Liver (tissue), 9 donors: ENCODE measurements around the gene FOXD2. TPM values are rescaled to one million over a fixed set of nuclear protein-coding genes. Genes with fewer than 3 reads are reported as not detected.

Experiments
- DNase-seq: peaks from one replicate; pipeline ENCODE4 v3.0.0-alpha.2; 2017; ENCODE audit warnings: low spot score
- H3K27ac ChIP-seq, 2 donors: one replicate each; pipeline ENCODE4 v1.7.0; 2013; ENCODE audit warnings: inconsistent platforms in 2 of 2, low read length in 2 of 2, control low read depth in 1 of 2, low read depth in 1 of 2, mild to moderate bottlenecking in 1 of 2
- H3K27me3 ChIP-seq, 4 donors: one replicate each; pipeline versions ENCODE4 v1.6.1 to v1.7.0; 2013; ENCODE audit warnings: low read length in 3 of 4, inconsistent platforms in 1 of 4, mild to moderate bottlenecking in 1 of 4, moderate library complexity in 1 of 4; ENCODE audit not compliant: control insufficient read depth in 4 of 4, insufficient read depth in 4 of 4
- H3K36me3 ChIP-seq, 4 donors: one replicate each; pipeline versions ENCODE4 v1.6.1 to v1.7.0; 2013; ENCODE audit warnings: low read length in 3 of 4, mild to moderate bottlenecking in 3 of 4, low read depth in 1 of 4, moderate library complexity in 1 of 4; ENCODE audit not compliant: control insufficient read depth in 4 of 4, insufficient read depth in 3 of 4
- H3K4me1 ChIP-seq, 4 donors: one replicate each; pipeline versions ENCODE4 v1.6.1 to v1.7.0; 2013; ENCODE audit warnings: low read length in 3 of 4, mild to moderate bottlenecking in 3 of 4, moderate library complexity in 1 of 4; ENCODE audit not compliant: control insufficient read depth in 4 of 4, insufficient read depth in 4 of 4
- H3K4me3 ChIP-seq, 3 donors: one replicate each; pipeline versions ENCODE4 v1.6.1 to v1.7.0; 2013; ENCODE audit warnings: low read length in 3 of 3, control low read depth in 1 of 3, low read depth in 1 of 3, mild to moderate bottlenecking in 1 of 3
- H3K9ac ChIP-seq, 2 donors: one replicate each; pipeline ENCODE4 v1.7.0; 2013; ENCODE audit warnings: low read length in 2 of 2, mild to moderate bottlenecking in 2 of 2, moderate library complexity in 2 of 2, control low read depth in 1 of 2, low read depth in 1 of 2
- H3K9me3 ChIP-seq, 4 donors: one replicate each; pipeline versions ENCODE4 v1.6.1 to v1.7.0; 2013; ENCODE audit warnings: low read length in 3 of 4; ENCODE audit not compliant: control insufficient read depth in 4 of 4
- ATF3 ChIP-seq: IDR thresholded peaks from 2 replicates; pipeline ENCODE4 v1.6.1; 2016; ENCODE audit warnings: antibody characterized with exemption
- CTCF ChIP-seq: fragments of 150-350 bp; IDR thresholded peaks from 2 replicates; pipeline ENCODE4 v1.5.1; 2017; ENCODE audit warnings: improper control_type of control experiment, low read depth, low read length; ENCODE audit not compliant: missing input control
- EGR1 ChIP-seq, 2 donors: IDR thresholded peaks; 2 replicates each; pipeline ENCODE4 v1.6.1; 2016 to 2018; ENCODE audit warnings: antibody characterized with exemption in 2 of 2, low read depth in 2 of 2
- FOXA1 ChIP-seq: IDR thresholded peaks from 2 replicates; pipeline ENCODE4 v1.6.1; 2016; ENCODE audit warnings: antibody characterized with exemption
- FOXA2 ChIP-seq: IDR thresholded peaks from 2 replicates; pipeline ENCODE4 v1.6.1; 2016; ENCODE audit warnings: antibody characterized with exemption
- GABPA ChIP-seq, 2 donors: IDR thresholded peaks in 1 of 2; conservative IDR thresholded peaks in 1 of 2; 2 replicates each; pipeline ENCODE4 v1.6.1; 2016; ENCODE audit warnings: antibody characterized with exemption in 2 of 2, mild to moderate bottlenecking in 1 of 2, moderate library complexity in 1 of 2
- HNF4A ChIP-seq, 2 donors: conservative IDR thresholded peaks; 2 replicates each; pipeline ENCODE4 v1.6.1; 2016; ENCODE audit warnings: antibody characterized with exemption in 2 of 2, mild to moderate bottlenecking in 2 of 2
- HNF4G ChIP-seq: IDR thresholded peaks from 2 replicates; pipeline ENCODE4 v1.6.1; 2016; ENCODE audit warnings: antibody characterized with exemption
- JUND ChIP-seq, 2 donors: IDR thresholded peaks; 2 replicates each; pipeline ENCODE4 v1.6.1; 2016; ENCODE audit warnings: antibody characterized with exemption in 2 of 2
- MAX ChIP-seq: IDR thresholded peaks from 2 replicates; pipeline ENCODE4 v1.6.1; 2016; ENCODE audit warnings: antibody characterized with exemption
- NR2F2 ChIP-seq: IDR thresholded peaks from 2 replicates; pipeline ENCODE4 v1.6.1; 2016; ENCODE audit warnings: antibody characterized with exemption
- RAD21 ChIP-seq, 2 donors: IDR thresholded peaks; 2 replicates each; pipeline ENCODE4 v1.6.1; 2016; ENCODE audit warnings: antibody characterized with exemption in 2 of 2, mild to moderate bottlenecking in 2 of 2
- REST ChIP-seq: IDR thresholded peaks from 2 replicates; pipeline ENCODE4 v1.6.1; 2016; ENCODE audit warnings: antibody characterized with exemption, mild to moderate bottlenecking
- RXRA ChIP-seq, 2 donors: IDR thresholded peaks; 2 replicates each; pipeline ENCODE4 v1.6.1; 2017 to 2018; ENCODE audit warnings: antibody characterized with exemption in 2 of 2, mild to moderate bottlenecking in 1 of 2
- SP1 ChIP-seq: IDR thresholded peaks from 2 replicates; pipeline ENCODE4 v1.6.1; 2018; ENCODE audit warnings: antibody characterized with exemption, mild to moderate bottlenecking
- TAF1 ChIP-seq: conservative IDR thresholded peaks from 2 replicates; pipeline ENCODE4 v1.6.1; 2016; ENCODE audit warnings: antibody characterized with exemption, mild to moderate bottlenecking
- YY1 ChIP-seq: IDR thresholded peaks from 2 replicates; pipeline ENCODE4 v1.6.1; 2016; ENCODE audit warnings: antibody characterized with exemption, mild to moderate bottlenecking
- ZBTB33 ChIP-seq: IDR thresholded peaks from 2 replicates; pipeline ENCODE4 v1.6.1; 2016; ENCODE audit warnings: antibody characterized with exemption
- WGBS: extraction: QIAGEN DNeasy Blood & Tissue Kit; methylation state at CpG from one replicate; pipeline ENCODE4 v1.1.7; 2013; 5-methylcytosine and 5-hydroxymethylcytosine counted together
- polyA plus RNA-seq, 2 donors: library from polyadenylated mRNA; stranded (reverse) in 1 of 2; unstranded in 1 of 2; fragments of 200-250 nt in 1 of 2; fragments of >200 nt in 1 of 2; fragmentation: Nextera tagmentation in 1 of 2; extraction: Ambion mirVana in 1 of 2; gene quantifications; one replicate each; pipeline versions ENCODE4 v1.2.1 to v1.2.3, GENCODE V29; 2013 to 2015
- total RNA-seq, 2 donors: library from RNA; depleted of rRNA; stranded (reverse); fragments of >200 nt; gene quantifications; one replicate each; pipeline ENCODE4 v1.2.3, GENCODE V29; 2014
- donor health status: healthy.
- donor health status: healthy.
- donor health status: healthy.
- donor health status: healthy.
- donor health status: healthy.

FOXD2 gene
- total and polyA plus RNA-seq, 4 donors = 0.05 to 0.17 (median 0.08) TPM; not detected in 1

GRCh38 chr1:47418681-47419325, 19.0 kb upstream of the FOXD2 start (continued):
- no peak for TF ChIP-seq ATF3
- TF ChIP-seq CTCF = no peak
- TF ChIP-seq NR2F2 = no peak
- TF ChIP-seq EGR1 (IDR thresholded peaks at IDR 0.05; ENCODE audit: low read depth in 2 of 2) = no peak

GRCh38 chr1:47420547-47420946, 17.3 kb upstream of the FOXD2 start:
- no peaks in the 10 kb centered on the region for H3K36me3 ChIP-seq
- no peak for TF ChIP-seq YY1
- TF ChIP-seq ATF3 = no peak
- no peak for TF ChIP-seq GABPA (IDR thresholded peaks at IDR 0.05 in 1 of 2, conservative IDR thresholded peaks at IDR 0.05 in 1 of 2)
- no peak for TF ChIP-seq FOXA1
- H3K4me3 ChIP-seq = no peak overlapping the region
- no peak overlapping the region for H3K27ac ChIP-seq
- no peaks in the 10 kb centered on the region for H3K9me3 ChIP-seq
- peaks cover 0 to 8% (median 3%) of the 10 kb centered on the region in 4 donors for H3K4me1 ChIP-seq
- H3K27me3 ChIP-seq = peaks cover 0 to 7% (median 3%) of the 10 kb centered on the region in 4 donors
- no peak overlapping the region for H3K9ac ChIP-seq
- DNase-seq = no peak
- WGBS = 80% methylated on average over 4 of the region's 4 CpGs

- 31% methylated on average over 2 of the region's 2 CpGs for WGBS
- no peaks in the 10 kb centered on the region for H3K36me3 ChIP-seq
- H3K4me1 ChIP-seq = no peaks in the 10 kb centered on the region
- TF ChIP-seq ATF3 (no peak), MAX (no peak), SP1 (no peak), CTCF (no peak), REST (no peak), FOXA1 (no peak), NR2F2 (no peak), ZBTB33 (no peak), RAD21 (IDR thresholded peaks at IDR 0.05) (no peak), GABPA (IDR thresholded peaks at IDR 0.05 in 1 of 2, conservative IDR thresholded peaks at IDR 0.05 in 1 of 2) (no peak), JUND (IDR thresholded peaks at IDR 0.05) (no peak), EGR1 (IDR thresholded peaks at IDR 0.05; ENCODE audit: low read depth in 2 of 2) (no peak), HNF4G (no peak), FOXA2 (no peak), TAF1 (no peak), RXRA (IDR thresholded peaks at IDR 0.05) (no peak), HNF4A (conservative IDR thresholded peaks at IDR 0.05) (no peak), YY1 (no peak)
- no peak overlapping the region for H3K9ac ChIP-seq
- H3K27ac ChIP-seq = no peak overlapping the region
- H3K9me3 ChIP-seq = no peaks in the 10 kb centered on the region
- H3K4me3 ChIP-seq = no peak overlapping the region
- no peak for DNase-seq
- H3K27me3 ChIP-seq = no peaks in the 10 kb centered on the region
These were observed 14.0 kb upstream of the FOXD2 start for GRCh38 chr1:47423872-47424271.
